GM19328 (cell line): Measurements from ENCODE around the gene AP3S2.
"Not testable (repeated sequence)": the region's sequence is repeated elsewhere in the genome, so short reads cannot be mapped to it uniquely, and the experiment has no call there.

ENCODE experiments used
- ATAC-seq: cut with Tn5 transposase; IDR thresholded peaks from one replicate; pipeline ENCODE4 v1.9.1; 2021; ENCODE audit warnings: mild to moderate bottlenecking, moderate library complexity; ENCODE audit not compliant: unreplicated experiment

Gene AP3S2

GRCh38 chr15:89870006-89870405, 23.8 kb downstream of the AP3S2 start:
- no peak for ATAC-seq

- ATAC-seq: not testable (repeated sequence)
Measured at GRCh38 chr15:89869490-89869889, 24.3 kb downstream of the AP3S2 start.

- no peak for ATAC-seq
Measured at GRCh38 chr15:89864958-89865739, 28.6 kb downstream of the AP3S2 start.

DNA sequence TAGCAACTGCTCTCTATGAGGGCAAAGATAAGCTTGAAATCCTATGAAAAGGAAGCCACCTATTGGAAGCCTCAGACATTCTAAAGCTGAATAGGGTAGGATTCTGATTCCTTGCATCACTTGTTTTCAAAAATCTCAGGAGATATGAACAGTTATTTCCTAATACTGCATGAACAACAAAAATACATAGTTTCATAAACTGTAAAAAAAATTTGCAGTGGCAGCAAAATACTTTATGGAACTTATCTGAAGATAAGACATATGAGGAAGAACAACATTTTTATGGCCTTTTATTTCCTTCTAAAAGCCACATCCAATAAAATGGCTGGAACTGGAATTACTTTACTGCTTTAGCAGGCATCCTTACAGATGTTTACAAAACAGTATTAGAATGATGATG, 29.9 kb downstream of the AP3S2 start:
- no peak for ATAC-seq

DNA sequence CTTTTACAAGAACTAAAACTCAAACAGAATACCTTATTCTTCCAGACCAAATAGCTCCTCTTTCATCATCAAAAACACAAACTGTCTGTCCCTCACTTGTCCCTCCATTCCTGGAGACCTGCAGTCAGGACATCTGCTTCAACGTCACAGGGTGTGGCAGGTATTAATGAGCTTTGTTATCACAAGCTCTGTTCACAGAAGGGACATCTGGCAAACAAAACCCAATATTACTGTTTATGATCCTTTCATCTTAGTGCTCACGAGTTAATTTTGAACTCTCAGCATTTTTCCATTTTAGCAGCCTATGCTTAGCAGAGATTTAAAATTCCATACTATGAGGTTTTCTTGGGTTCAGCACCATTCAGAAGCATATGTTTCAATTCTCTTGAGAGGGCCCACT, 32.9 kb downstream of the AP3S2 start:
- ATAC-seq: no peak

- ATAC-seq: no peak
Measured at GRCh38 chr15:89860431-89860830, 33.4 kb downstream of the AP3S2 start.

DNA sequence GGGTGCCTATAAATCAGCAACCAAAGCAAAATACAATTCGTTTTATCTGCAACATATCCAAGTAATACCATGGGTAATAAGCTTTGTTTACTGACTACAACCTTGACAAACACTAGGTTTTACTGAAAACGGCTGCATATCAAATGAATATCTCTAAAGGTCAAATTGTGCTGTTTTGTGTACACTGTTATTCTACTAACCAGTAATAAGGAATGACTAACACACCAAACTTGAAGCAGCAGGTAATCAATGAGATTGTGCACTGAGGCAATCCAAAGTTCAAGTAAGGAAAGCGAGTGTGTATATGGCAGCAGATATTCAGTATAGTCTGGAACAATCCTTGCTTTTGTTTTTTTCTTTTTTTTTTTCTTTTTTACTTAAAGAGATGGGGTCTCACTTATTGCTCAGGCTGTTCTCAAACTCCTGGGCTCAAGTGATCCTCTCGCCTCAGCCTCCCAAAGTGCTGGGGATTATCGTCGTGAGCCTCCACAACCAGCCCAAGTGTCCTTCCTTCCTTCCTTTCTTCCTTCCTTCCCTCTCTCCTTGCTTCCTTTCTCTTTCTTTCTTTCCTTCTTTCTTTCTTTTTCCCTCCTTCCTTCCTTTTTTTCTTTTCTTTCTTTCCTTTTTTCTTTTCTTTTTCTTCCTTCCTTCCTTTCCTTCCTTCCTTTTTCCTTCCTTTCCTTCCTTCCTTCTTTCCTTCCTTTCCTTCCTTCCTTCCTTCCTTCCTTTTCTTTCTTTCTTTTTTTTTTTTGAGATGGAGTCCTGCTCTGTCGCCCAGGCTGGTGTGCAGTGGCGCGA, 34.9 kb downstream of the AP3S2 start:
- no peak for ATAC-seq

- no peak for ATAC-seq
Measured at GRCh38 chr15:89857673-89858072, 36.1 kb downstream of the AP3S2 start.

- ATAC-seq: no peak
Measured at GRCh38 chr15:89855948-89856347, 37.8 kb downstream of the AP3S2 start.

- ATAC-seq: not testable (repeated sequence)
Measured at GRCh38 chr15:89854863-89855262, 38.9 kb downstream of the AP3S2 start.

DNA sequence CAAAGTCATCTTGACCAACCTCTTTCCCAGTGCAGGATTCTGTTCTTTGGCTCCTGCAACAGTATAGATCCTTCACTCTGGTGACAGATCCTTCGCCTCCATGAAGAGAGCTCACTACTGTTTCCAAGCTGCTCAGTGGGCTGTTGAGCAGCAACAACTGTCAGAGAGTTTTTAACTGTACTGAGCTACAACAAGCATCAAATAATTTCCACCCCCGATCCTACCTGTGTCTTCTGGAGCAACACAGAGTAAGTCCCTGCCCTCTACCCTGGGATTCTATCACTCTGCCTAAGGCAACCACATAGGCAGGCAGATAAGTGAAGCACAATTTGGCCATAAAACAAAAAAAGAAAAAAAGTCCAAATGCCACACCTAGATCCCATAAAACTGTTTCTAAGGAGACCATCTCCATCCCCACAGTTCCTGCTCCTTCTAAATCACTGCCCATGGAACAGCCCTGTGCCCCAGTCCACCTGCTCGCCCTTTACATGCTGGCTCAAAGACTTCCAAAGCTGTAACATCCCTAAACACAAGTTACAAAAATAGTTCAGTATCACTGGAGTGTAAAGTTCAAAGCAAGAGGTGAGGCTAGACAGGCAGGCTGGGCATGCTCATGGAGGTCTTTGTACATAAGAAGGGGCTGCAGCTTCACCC, 41.3 kb downstream of the AP3S2 start:
- ATAC-seq: no peak

- no peak for ATAC-seq
Measured at GRCh38 chr15:89851673-89852341, 42.0 kb downstream of the AP3S2 start.

DNA sequence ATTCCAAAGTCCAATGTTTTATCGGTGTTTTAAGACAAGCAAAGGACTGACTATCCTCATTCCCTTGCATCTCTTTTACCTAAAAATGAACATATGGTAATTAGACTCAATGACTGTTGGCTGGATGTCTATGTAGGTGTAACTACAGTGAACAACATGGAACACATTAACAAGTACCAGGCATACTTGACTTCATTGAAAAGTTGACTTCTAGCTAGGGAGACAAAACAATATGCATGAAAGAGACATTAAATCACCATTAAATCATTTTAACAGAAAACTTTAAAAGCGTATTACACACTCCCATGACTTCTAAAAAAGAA, 44.9 kb downstream of the AP3S2 start:
- ATAC-seq: no peak

DNA sequence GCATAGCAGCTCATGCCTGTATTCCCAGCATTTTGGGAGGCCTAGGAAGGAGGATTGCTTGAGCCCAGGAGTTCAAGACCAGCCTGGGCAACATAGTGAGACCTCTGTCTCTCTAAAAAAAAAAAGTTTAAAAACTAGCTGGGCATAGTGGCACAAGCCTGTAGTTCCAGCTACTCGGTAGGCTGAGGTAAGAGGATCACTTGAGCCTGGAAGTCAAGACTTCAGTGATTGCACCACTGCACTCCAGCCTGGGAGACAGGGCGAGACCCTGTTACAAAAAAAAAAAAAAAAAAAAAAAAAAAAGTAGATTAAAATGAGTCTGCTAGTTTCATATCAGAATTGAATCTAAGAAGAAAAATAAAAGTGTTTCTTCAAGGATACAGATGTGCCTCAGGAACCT, 46.7 kb downstream of the AP3S2 start:
- no peak for ATAC-seq

- ATAC-seq: no peak
Measured at GRCh38 chr15:89845305-89845893, 48.4 kb downstream of the AP3S2 start.

DNA sequence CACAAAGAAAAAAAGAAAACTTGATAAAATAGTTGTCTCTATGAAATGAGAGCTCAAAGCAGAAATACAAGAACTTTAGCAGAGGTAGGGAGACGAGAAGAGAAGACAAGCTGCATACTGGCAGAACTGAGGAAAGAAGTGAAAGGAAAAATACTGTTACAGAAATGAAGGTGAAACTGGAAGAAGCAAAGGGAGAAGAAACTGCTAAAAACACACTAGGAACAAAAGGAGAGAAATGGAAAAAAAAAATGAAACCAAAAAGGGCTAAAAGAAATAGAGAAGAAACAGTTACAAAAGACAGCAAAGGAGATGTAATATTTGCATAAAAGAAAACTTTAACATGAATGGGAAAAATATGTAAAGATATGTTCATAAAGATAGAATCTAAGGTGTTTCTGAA, 51.8 kb downstream of the AP3S2 start:
- no peak for ATAC-seq

DNA sequence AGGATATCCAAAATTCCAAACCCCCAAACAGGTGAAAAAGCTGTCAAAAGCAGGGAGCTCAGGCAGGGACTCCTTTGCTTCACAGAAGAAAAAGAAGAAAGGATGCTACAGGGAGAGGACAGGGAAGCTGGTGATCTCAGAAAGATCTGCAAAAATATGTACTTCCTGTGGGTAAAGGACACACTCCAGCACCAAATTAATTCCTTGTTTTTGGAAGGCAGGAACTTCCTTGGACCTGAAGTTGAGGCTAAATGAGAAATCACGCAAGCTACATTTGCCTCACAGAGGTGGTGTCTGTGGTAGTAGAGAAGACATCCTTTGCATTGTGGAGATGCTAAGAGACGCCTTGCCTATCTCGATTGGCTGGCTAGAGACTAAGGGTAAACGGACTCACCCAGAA, 52.5 kb downstream of the AP3S2 start:
- no peak for ATAC-seq

GRCh38 chr15:89839167-89839810, 54.5 kb downstream of the AP3S2 start:
- no peak for ATAC-seq

GRCh38 chr15:89837830-89838178, 56.0 kb downstream of the AP3S2 start:
- ATAC-seq: no peak

GRCh38 chr15:89837134-89837829, 56.5 kb downstream of the AP3S2 start:
- no peak for ATAC-seq
